GM10248 (cell line): ENCODE measurements around the gene CFAP43.

Source experiments
- CTCF ChIA-PET: fragments of 300-600 bp; sonication (Branson Sonifier 250); formaldehyde crosslinking; extraction: SDS; loops from one replicate; lab custom pipeline; 2021; ENCODE audit warnings: antibody characterized with exemption; lab: Yijun Ruan, JAX
- POLR2A ChIA-PET: fragments of 350-650 bp; sonication (Branson Sonifier 250); formaldehyde crosslinking; extraction: SDS; loops from one replicate; lab custom pipeline; 2020; ENCODE audit warnings: antibody characterized with exemption; lab: Yijun Ruan, JAX
- DNase-seq: peaks from one replicate; pipeline ENCODE4 v3.0.0; 2012; ENCODE audit errors: extremely low spot score
- TF ChIP-seq, protein P1 (sequence below): IDR thresholded peaks from 2 replicates; pipeline ENCODE4 v1.5.1; 2012; ENCODE audit warnings: mild to moderate bottlenecking, low read depth; ENCODE audit errors: extremely low read depth, missing control alignments, control extremely low read depth

Gene CFAP43

DNA sequence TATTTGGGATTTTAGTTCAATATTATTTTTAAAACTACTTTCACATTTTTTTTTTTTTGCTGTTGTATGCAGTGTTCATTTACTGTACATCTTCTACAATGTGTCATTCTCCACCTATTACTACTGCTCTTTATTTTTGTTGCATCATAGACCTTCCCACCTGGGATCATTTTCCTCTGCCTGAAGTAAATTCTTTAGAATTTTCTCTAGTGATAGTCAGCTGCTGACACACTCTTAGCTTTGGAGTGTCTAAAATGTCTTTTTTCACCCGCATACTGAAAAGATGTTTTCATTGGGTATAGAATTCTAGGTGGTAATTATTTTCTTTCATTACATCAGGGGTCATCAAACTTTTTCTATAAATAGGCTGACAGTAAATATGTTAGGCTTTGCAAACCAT, 30.5 kb downstream of the CFAP43 start:
- ChIA-PET POLR2A (no interaction called here), CTCF (interaction anchor here (1.4 kb wide), 1 partner anchor 311 kb away, joined by 3 read pairs; no protein-coding TSS in a partner anchor)
- TF ChIP-seq, protein P1, sequence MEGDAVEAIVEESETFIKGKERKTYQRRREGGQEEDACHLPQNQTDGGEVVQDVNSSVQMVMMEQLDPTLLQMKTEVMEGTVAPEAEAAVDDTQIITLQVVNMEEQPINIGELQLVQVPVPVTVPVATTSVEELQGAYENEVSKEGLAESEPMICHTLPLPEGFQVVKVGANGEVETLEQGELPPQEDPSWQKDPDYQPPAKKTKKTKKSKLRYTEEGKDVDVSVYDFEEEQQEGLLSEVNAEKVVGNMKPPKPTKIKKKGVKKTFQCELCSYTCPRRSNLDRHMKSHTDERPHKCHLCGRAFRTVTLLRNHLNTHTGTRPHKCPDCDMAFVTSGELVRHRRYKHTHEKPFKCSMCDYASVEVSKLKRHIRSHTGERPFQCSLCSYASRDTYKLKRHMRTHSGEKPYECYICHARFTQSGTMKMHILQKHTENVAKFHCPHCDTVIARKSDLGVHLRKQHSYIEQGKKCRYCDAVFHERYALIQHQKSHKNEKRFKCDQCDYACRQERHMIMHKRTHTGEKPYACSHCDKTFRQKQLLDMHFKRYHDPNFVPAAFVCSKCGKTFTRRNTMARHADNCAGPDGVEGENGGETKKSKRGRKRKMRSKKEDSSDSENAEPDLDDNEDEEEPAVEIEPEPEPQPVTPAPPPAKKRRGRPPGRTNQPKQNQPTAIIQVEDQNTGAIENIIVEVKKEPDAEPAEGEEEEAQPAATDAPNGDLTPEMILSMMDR, result no peak
- DNase-seq, result no peak

DNA sequence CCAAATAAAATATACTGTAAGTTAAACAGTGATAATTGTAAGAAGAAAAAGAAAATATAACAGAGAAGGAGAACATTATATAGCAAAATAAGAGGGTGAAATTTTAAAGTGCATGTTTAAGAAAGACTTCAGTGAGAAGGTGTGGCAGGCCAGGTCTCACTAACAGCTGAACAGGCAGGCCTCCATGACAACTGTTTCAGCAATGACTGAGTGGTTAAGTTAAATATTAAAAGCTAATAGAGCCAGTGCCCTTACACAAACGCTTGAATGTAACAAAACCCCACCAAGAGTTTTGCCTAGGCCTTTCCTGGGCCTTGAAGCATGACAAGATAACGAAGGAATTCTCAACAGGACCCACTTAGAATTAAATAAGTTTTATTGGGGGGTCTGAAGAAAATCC, 32.6 kb downstream of the CFAP43 start:
- TF ChIP-seq, protein P1, result no peak
- no peak for DNase-seq
- CTCF ChIA-PET, result interaction anchor here (1.2 kb wide), 1 partner anchor 11 kb away, joined by 3 read pairs; no protein-coding TSS in a partner anchor
- POLR2A ChIA-PET, result no interaction called here

DNA sequence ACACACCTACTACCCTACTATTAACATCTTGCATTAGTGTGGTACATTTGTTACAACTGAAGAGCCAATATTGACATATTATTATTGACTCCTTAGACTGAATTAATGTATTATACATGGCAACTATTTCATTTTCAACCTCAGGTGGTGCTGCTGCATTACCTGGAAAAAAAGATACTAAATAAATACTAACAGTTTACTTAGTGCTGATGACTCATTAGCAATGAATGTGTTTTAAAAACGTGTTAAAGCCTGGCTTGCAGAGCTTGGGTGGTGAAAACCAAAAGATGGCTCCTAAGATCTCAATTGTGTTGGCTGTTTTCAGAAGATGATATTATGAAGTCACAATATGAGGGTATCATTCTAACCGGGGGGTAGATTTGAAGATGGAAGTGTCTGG, 34.8 kb downstream of the CFAP43 start:
- ChIA-PET CTCF (no interaction called here), POLR2A (no interaction called here)
- DNase-seq, result no peak
- TF ChIP-seq, protein P1, result no peak

DNA sequence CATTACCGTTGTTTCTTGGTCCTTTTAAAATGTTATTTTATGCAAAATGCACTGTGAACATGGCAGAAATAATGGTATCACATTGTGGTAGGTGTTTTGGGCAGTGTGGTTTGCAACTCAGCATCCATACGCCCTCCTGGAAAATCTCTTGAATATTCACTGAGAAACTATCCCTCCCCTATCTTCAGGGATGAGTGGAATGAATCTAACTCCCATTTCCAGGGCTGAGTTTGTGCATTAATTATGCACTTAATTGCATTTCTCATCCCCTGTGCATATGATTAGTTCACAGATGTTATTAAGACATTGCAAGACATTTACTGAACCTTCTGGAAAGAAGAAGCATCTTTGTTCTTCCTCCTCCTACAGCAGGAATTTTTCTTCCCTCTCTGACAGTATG, 36.5 kb downstream of the CFAP43 start:
- POLR2A ChIA-PET, result no interaction called here
- DNase-seq, result no peak
- CTCF ChIA-PET, result no interaction called here
- TF ChIP-seq, protein P1, result no peak

DNA sequence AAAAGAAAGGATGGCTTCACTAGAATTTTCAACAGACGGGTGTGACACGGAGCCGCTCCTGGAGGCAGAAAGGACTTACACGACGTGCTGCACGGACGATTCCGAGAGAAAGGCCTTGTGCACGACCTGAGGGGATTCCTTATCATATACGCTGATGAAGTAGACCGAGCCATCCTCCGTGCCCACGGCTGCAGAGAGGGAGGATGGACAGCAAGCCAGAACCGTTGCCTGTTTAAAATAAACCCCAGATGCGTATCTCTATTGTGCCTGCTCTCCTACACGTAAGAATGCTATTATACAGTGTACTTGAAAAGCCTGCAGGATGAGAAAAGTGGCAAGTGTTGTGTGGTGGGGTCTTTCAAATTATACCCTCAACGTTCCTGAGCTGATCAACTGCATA, 38.4 kb downstream of the CFAP43 start:
- TF ChIP-seq, protein P1, result no peak
- DNase-seq, result no peak
- CTCF ChIA-PET, result no interaction called here
- POLR2A ChIA-PET, result no interaction called here

DNA sequence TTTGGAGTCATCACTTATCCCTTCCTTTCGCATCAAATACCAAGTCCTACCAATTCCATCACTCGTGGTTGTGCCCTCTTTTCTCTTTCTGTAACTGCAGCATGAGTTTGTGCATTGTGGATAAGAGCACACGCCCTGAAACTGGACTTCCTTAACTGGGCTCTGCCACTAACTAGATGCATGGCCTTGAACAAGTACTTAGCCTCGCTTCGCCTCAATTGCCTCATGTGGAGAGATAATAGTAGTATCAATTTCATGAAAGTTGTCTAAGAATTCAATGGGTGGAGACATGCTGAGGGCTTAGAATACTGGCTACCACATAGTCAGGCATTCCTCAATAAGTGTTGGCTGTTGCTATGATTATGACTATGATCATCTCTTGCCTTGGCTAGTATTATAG, 41.5 kb downstream of the CFAP43 start:
- TF ChIP-seq, protein P1, result no peak
- DNase-seq, result no peak
- ChIA-PET CTCF (interaction anchor here (1.2 to 1.3 kb wide), 2 partner anchors 27 to 306 kb away, joined by 3 to 4 read pairs; no protein-coding TSS in a partner anchor), POLR2A (interaction anchor here (0.6 kb wide), 1 partner anchor 137 kb away, joined by 4 read pairs; no protein-coding TSS in a partner anchor)
